Activated T-helper 2 cell treated with anti-CD3 and anti-CD28 coated beads, Interferon-gamma antibody, Interleukin-2, Interleukin-4, amounts not matched to agents 10 μg/mL and 5 μg/mL and 100 μg/mL, durations not matched to agents 14 hours and 24 hours and 36 hours (primary cell): ENCODE measurements around the gene EVL. TPM values are rescaled to one million over a fixed set of nuclear protein-coding genes. Genes with fewer than 3 reads are reported as not detected.

ENCODE experiments used
- DNase-seq: peaks from one replicate; pipeline ENCODE4 v3.0.0; 2021; ENCODE audit warnings: low spot score
- H3K27ac Mint-ChIP-seq: one replicate; pipeline ENCODE4 v1.8.0; 2021; ENCODE audit warnings: mixed read lengths
- H3K27me3 Mint-ChIP-seq: one replicate; pipeline ENCODE4 v1.8.0; 2021; ENCODE audit warnings: low read depth, mixed read lengths
- H3K36me3 Mint-ChIP-seq: one replicate; pipeline ENCODE4 v1.8.0; 2021; ENCODE audit warnings: low read depth, mixed read lengths
- H3K4me1 Mint-ChIP-seq: one replicate; pipeline ENCODE4 v1.8.0; 2021; ENCODE audit warnings: low read depth, mixed read lengths
- H3K4me3 Mint-ChIP-seq: one replicate; pipeline ENCODE4 v1.8.0; 2021; ENCODE audit warnings: low read depth, mild to moderate bottlenecking, moderate library complexity, mixed read lengths
- H3K9me3 Mint-ChIP-seq: one replicate; pipeline ENCODE4 v1.8.0; 2021; ENCODE audit warnings: mixed read lengths
- intact Hi-C: fragments of 100-400 bp; cut with micrococcal nuclease; formaldehyde crosslinking; loops from one replicate; pipeline ENCODE4 v1.15.1; 2023
- total RNA-seq: library from RNA; stranded (reverse); gene quantifications from 2 replicates; pipeline ENCODE4 v1.2.3, GENCODE V29; 2022

Gene EVL
- total RNA-seq, 1 donor from 2014 or later: 255 TPM

- H3K36me3 Mint-ChIP-seq: peaks cover 54% of the 10 kb centered on the region
Measured at GRCh38 chr14:100123618-100124017, 58.4 kb downstream of the EVL start.

GRCh38 chr14:100124551-100125088 is 59.4 kb downstream of the EVL start:
- no peaks in the 10 kb centered on the region for H3K27me3 Mint-ChIP-seq
- no peak overlapping the region for H3K27ac Mint-ChIP-seq
- intact Hi-C loops: no loop called here
- DNase-seq: no peak
- H3K4me3 Mint-ChIP-seq: no peak overlapping the region
- H3K9me3 Mint-ChIP-seq: no peaks in the 10 kb centered on the region
- H3K36me3 Mint-ChIP-seq: peaks cover 49% of the 10 kb centered on the region
- peaks cover 6% of the 10 kb centered on the region for H3K4me1 Mint-ChIP-seq

More at GRCh38 chr14:100123618-100124017, 58.4 kb downstream of the EVL start:
- DNase-seq: no peak
- Mint-ChIP-seq H3K27me3 (no peaks in the 10 kb centered on the region), H3K27ac (no peak overlapping the region), H3K4me1 (peaks cover 12% of the 10 kb centered on the region), H3K9me3 (no peaks in the 10 kb centered on the region), H3K4me3 (no peak overlapping the region)
- intact Hi-C loops: no loop called here

- H3K27me3 Mint-ChIP-seq: no peaks in the 10 kb centered on the region
- intact Hi-C loops: no loop called here
- no peak overlapping the region for H3K27ac Mint-ChIP-seq
- H3K4me1 Mint-ChIP-seq: peaks cover 3% of the 10 kb centered on the region
- H3K36me3 Mint-ChIP-seq: peaks cover 58% of the 10 kb centered on the region
- H3K9me3 Mint-ChIP-seq: no peaks in the 10 kb centered on the region
- no peak for DNase-seq
- H3K4me3 Mint-ChIP-seq: no peak overlapping the region
Measured at GRCh38 chr14:100126401-100126800, 61.2 kb downstream of the EVL start.

GRCh38 chr14:100127853-100128455 is 62.7 kb downstream of the EVL start:
- peaks cover 67% of the 10 kb centered on the region for H3K36me3 Mint-ChIP-seq
- intact Hi-C loops: no loop called here
- no peak for DNase-seq
- H3K9me3 Mint-ChIP-seq: no peaks in the 10 kb centered on the region
- H3K4me1 Mint-ChIP-seq: peaks cover 3% of the 10 kb centered on the region
- H3K4me3 Mint-ChIP-seq: no peak overlapping the region
- no peaks in the 10 kb centered on the region for H3K27me3 Mint-ChIP-seq
- H3K27ac Mint-ChIP-seq: no peak overlapping the region

GRCh38 chr14:100128688-100129087 is 63.5 kb downstream of the EVL start:
- no peaks in the 10 kb centered on the region for H3K9me3 Mint-ChIP-seq
- intact Hi-C loops: no loop called here
- peaks cover 68% of the 10 kb centered on the region for H3K36me3 Mint-ChIP-seq
- no peak overlapping the region for H3K4me3 Mint-ChIP-seq
- no peak overlapping the region for H3K27ac Mint-ChIP-seq
- no peaks in the 10 kb centered on the region for H3K27me3 Mint-ChIP-seq
- DNase-seq: no peak
- peaks cover 3% of the 10 kb centered on the region for H3K4me1 Mint-ChIP-seq

- no peaks in the 10 kb centered on the region for H3K9me3 Mint-ChIP-seq
- H3K27ac Mint-ChIP-seq: no peak overlapping the region
- H3K4me3 Mint-ChIP-seq: no peak overlapping the region
- intact Hi-C loops: no loop called here
- DNase-seq: no peak
- no peaks in the 10 kb centered on the region for H3K27me3 Mint-ChIP-seq
- H3K36me3 Mint-ChIP-seq: peaks cover 68% of the 10 kb centered on the region
- H3K4me1 Mint-ChIP-seq: peaks cover 3% of the 10 kb centered on the region
Measured at GRCh38 chr14:100129161-100129589, 64.0 kb downstream of the EVL start.

GRCh38 chr14:100130521-100130920 is 65.3 kb downstream of the EVL start:
- Mint-ChIP-seq H3K27ac (peak overlapping the region; percentile 51), H3K36me3 (peaks cover 70% of the 10 kb centered on the region), H3K27me3 (no peaks in the 10 kb centered on the region), H3K9me3 (no peaks in the 10 kb centered on the region), H3K4me1 (no peaks in the 10 kb centered on the region), H3K4me3 (no peak overlapping the region)
- intact Hi-C loops: no loop called here
- no peak for DNase-seq

GRCh38 chr14:100131181-100131580 is 66.0 kb downstream of the EVL start:
- H3K36me3 Mint-ChIP-seq: peaks cover 77% of the 10 kb centered on the region

GRCh38 chr14:100132161-100132902 is 67.1 kb downstream of the EVL start:
- peaks cover 85% of the 10 kb centered on the region for H3K36me3 Mint-ChIP-seq
- DNase-seq: no peak
- intact Hi-C loops: no loop called here
- H3K27ac Mint-ChIP-seq: no peak overlapping the region
- H3K9me3 Mint-ChIP-seq: no peaks in the 10 kb centered on the region
- no peaks in the 10 kb centered on the region for H3K27me3 Mint-ChIP-seq
- H3K4me1 Mint-ChIP-seq: no peaks in the 10 kb centered on the region
- H3K4me3 Mint-ChIP-seq: no peak overlapping the region

More at GRCh38 chr14:100131181-100131580, 66.0 kb downstream of the EVL start:
- DNase-seq: no peak
- no peaks in the 10 kb centered on the region for H3K4me1 Mint-ChIP-seq
- no peaks in the 10 kb centered on the region for H3K27me3 Mint-ChIP-seq
- no peak overlapping the region for H3K4me3 Mint-ChIP-seq
- H3K27ac Mint-ChIP-seq: peak overlapping the region; percentile 51
- intact Hi-C loops: no loop called here
- H3K9me3 Mint-ChIP-seq: no peaks in the 10 kb centered on the region

- intact Hi-C loops: no loop called here
- DNase-seq: no peak
- H3K4me1 Mint-ChIP-seq: no peaks in the 10 kb centered on the region
- peaks cover 87% of the 10 kb centered on the region for H3K36me3 Mint-ChIP-seq
- no peaks in the 10 kb centered on the region for H3K9me3 Mint-ChIP-seq
- H3K4me3 Mint-ChIP-seq: no peak overlapping the region
- H3K27ac Mint-ChIP-seq: no peak overlapping the region
- no peaks in the 10 kb centered on the region for H3K27me3 Mint-ChIP-seq
Measured at GRCh38 chr14:100132903-100133510, 67.8 kb downstream of the EVL start.

GRCh38 chr14:100134586-100134985 is 69.4 kb downstream of the EVL start:
- intact Hi-C loops: no loop called here

GRCh38 chr14:100135073-100135472 is 69.9 kb downstream of the EVL start:
- no peak for DNase-seq
- Mint-ChIP-seq H3K27ac (no peak overlapping the region), H3K4me1 (no peaks in the 10 kb centered on the region), H3K36me3 (peaks cover 94% of the 10 kb centered on the region), H3K9me3 (no peaks in the 10 kb centered on the region), H3K4me3 (no peak overlapping the region), H3K27me3 (no peaks in the 10 kb centered on the region)
- intact Hi-C loops: no loop called here

More at GRCh38 chr14:100134586-100134985, 69.4 kb downstream of the EVL start:
- DNase-seq: no peak
- Mint-ChIP-seq H3K4me3 (no peak overlapping the region), H3K9me3 (no peaks in the 10 kb centered on the region), H3K27me3 (no peaks in the 10 kb centered on the region), H3K4me1 (no peaks in the 10 kb centered on the region), H3K36me3 (peaks cover 97% of the 10 kb centered on the region), H3K27ac (no peak overlapping the region)

- Mint-ChIP-seq H3K27ac (no peak overlapping the region), H3K4me3 (no peak overlapping the region), H3K36me3 (peaks cover 93% of the 10 kb centered on the region), H3K27me3 (no peaks in the 10 kb centered on the region), H3K9me3 (no peaks in the 10 kb centered on the region), H3K4me1 (no peaks in the 10 kb centered on the region)
- intact Hi-C loops: no loop called here
- DNase-seq: no peak
Measured at GRCh38 chr14:100135784-100136183, 70.6 kb downstream of the EVL start.
